ENCODE measurements around the gene ZNF276.
"Not testable (repeated sequence)": the region's sequence is repeated elsewhere in the genome, so short reads cannot be mapped to it uniquely, and the experiment has no call there.

ZNF276 gene

GRCh38 chr16:89695875-89696669 lies 25.3 kb upstream of the ZNF276 start:
- DNase-seq (ENCODE audit: low read depth), result no peak

DNA sequence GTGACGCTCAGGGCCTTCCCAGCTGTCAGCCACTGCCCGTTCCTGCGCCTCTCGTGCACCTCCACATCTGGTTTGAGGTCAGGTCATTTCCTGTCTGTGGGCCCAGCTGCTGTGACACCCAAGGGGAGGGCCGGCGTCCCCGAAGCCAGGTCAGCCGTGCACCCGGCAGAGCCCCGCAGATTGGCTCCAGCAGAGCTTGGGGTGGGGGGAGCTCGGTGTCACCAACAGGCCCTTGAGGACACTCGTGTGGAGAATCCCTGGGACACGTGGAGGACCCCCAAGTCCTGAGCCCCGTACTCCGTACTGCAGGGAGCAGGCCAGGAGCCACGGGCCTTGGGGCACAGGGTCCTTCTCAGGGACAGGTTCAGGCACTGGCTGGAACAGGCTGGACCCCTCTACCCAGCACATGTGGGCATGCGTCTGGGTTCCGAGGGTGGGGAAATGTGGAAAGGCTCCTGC lies 24.6 kb upstream of the ZNF276 start:
- DNase-seq (ENCODE audit: low read depth), result no peak

GRCh38 chr16:89697161-89697615 lies 24.1 kb upstream of the ZNF276 start:
- no peak for DNase-seq (ENCODE audit: low read depth)

- no peak for DNase-seq (ENCODE audit: low read depth)
Measured at GRCh38 chr16:89697616-89698331, 23.6 kb upstream of the ZNF276 start.

DNA sequence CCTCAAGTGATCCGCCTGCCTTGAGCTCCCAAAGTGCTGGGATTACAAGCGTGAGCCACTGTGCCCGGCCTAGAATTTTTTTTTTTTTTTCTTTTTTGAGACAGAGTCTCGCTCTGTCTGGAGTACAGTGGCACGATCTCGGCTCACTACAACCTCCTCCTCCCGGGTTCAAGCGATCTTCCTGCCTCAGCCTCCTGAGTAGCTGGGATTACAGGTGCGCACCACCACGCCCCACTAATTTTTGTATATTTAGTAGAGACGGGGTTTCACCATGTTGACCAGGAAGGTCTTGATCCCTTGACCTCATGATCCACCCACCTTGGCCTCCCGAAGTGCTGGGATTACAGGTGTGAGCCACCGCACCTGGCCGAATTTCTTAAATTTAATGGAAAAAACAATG lies 22.6 kb upstream of the ZNF276 start:
- DNase-seq (ENCODE audit: low read depth), result not testable (repeated sequence)

GRCh38 chr16:89699629-89700099 lies 21.7 kb upstream of the ZNF276 start:
- not testable (repeated sequence) for DNase-seq (ENCODE audit: low read depth)

DNA sequence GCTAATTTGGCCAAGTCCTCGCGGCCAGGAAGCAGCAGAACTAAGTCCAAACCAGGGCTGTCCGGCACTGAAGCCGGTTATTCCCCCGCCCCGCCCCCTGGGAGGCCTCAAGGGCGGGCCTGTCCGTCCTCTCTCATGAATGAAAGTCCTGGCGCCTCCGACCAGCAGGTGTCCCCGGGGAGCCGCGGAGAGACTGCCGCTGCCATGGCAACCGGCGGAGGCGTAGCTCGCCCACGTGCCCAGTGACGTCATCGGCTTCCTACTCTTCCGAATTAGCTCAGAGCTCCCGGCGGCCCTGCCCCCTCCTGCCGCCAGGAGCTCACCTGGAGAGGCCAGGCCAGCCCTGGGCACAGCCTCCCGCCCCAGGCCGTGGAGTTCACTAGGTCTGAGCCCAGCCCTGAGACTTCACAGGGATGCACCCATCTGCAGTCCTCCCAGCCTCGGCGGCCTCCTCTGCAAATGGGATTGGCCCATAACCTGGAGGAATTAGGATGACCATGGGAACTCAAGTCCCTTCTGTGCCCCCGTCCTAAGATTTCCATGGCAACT lies 21.2 kb upstream of the ZNF276 start:
- DNase-seq (ENCODE audit: low read depth), result peak; percentile 96

GRCh38 chr16:89700649-89701424 lies 20.5 kb upstream of the ZNF276 start:
- DNase-seq (ENCODE audit: low read depth), result peak; percentile 50

DNA sequence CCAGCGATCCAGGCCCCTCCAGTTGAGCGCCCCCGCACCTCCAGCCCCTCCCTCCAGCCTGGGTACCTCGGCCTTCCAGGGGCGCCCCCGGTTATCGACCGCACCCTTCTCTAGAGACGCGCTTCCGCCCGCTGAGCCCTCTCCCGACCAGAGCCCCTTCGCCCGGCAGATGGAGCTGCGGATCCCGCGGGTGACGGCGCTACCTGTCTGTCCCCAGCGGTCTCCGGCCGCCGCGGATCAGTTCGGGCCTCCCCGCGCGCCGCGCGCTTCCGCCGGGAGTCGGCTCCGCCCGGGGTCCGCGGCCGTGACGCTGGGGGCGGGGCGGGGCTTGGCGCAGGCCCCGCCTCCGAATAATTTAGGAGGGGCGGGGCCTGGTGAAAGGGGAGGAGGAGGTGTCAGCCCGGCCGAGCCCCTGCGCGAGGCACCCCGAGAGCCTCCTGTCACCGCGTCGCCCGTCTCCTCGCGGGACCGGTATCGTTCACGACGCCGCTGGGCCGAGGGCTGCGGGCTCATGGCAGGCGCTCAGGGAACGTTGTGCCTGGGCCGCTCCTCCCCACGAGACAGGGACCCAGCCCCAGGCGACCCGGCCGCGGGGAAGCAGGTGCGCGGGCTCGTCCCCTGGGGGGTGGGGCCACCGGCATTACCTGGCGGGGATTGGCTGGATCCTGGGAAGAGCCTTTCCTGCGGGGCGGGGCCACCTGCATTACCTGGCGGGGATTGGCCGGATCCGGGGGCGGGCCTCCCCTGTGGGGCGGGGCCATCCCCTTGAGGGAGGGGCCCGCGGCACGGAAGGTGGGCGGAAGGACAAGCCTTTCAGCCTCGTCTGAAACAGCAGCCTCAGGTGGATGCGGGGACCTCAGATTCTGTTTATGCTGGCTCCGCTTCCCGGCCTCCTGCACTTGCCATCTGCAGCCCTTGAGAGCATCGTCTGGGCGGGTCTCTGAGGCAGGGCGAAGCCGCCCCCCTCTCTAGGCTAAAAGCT lies 19.6 kb upstream of the ZNF276 start, which contains the start of gene SPATA2L:
TSS of gene SPATA2L (minus strand) at position 281 of the 982 bp plus-strand sequence. CDS start 473 bp downstream, outside the sequence.
- peak; percentile 97 for DNase-seq (ENCODE audit: low read depth)

- DNase-seq (ENCODE audit: low read depth), result no peak
Measured at GRCh38 chr16:89704281-89704680, 17.1 kb upstream of the ZNF276 start.

DNA sequence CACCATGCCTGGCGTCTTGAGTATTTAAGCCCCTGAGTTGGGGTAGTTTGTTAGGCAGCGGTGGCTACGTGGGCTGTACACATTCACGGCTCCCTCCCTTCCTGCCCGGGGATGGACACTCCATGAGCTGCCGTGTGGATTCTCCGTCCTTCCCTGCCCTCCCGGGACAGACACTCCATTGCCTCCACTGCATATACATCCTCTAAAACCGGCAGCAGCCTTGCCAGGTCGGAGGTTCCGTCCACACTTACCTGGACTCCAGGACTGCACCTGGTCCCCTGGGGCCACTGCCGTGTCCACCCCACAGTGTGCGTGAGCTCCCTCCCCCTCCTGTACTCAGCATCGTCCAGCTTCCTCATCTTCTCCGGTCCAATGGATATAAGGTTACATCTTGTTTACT lies 16.3 kb upstream of the ZNF276 start:
- DNase-seq (ENCODE audit: low read depth), result no peak

- no peak for DNase-seq (ENCODE audit: low read depth)
Measured at GRCh38 chr16:89706518-89707260, 14.6 kb upstream of the ZNF276 start.

DNA sequence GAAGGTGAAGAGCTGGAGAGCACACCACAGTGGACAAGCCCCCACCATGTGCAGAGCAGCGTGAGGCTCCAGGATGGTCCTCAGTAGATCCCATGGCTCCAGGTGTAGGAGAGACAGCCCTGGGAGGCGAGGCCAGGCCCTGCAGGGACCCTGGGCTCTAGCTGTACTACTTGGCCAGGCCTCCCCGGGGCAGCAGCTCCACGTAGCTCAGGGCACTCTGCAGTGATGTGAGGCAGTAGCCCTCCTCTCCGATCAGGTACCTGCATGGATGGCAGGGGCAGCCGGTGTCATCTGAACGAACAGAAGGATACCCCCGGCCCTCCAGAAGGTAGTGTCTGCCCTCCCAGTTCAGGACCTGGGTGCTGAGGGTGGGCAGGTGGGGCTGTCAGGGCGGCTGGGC lies 13.6 kb upstream of the ZNF276 start:
- no peak for DNase-seq (ENCODE audit: low read depth)

DNA sequence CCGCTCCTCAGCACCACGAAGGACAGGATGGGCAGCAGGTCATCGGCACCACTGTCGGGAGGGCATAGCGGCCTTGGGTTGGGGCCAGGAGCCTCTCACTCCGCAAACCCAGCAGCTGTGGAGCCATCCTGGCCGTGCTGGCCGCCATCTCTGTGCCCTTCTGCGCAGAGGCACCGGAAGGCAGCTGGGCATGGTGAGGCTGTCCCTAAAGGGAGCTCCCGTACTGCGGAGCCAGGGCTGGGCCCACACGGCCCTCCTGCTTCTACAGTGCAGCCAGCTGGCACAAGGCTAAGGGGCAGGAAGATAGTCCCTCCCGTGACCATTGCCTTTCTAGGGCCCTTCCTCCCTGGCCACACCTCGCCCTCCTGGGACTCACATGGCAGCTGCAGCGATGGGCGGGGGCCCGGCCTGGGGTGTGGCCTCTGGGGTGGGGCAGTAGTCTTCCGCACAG lies 12.8 kb upstream of the ZNF276 start:
- DNase-seq (ENCODE audit: low read depth), result no peak

GRCh38 chr16:89709166-89709565 lies 12.2 kb upstream of the ZNF276 start:
- DNase-seq (ENCODE audit: low read depth), result no peak

DNA sequence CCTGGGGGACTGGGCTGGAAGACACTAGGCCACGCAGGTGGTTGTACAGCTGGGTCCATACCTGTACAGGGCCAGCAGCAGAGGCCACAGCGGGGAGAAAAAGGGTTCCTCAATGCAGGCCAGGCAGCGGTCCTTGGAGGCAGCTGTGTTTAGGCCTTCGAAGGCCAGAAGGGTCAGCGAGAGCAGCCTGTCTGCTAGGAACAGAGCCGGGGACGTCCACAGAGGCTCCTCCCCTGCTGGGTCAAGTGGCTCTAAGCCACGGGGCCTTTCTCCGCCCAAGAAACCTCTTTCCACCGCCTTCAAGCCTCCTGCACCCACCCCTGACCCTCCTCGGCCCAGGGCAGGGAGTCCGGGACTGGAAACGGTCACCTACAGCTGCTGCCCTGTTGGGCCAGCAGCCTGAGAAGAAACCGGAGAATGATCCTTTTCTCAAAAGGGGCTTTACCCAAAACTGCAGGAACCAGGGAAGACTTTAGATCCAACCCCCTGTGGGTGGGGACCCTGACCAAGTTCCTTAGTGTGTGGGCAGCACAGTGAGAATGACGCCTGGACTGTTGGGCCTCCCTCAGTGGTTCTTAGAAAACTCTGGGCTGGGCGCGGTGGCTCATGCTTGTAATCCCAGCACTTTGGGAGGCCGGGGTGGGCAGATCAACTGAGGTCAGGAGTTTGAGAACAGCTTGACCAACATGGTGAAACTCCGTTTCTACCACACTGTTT lies 11.5 kb upstream of the ZNF276 start:
- DNase-seq (ENCODE audit: low read depth), result no peak

- DNase-seq (ENCODE audit: low read depth), result no peak
Measured at GRCh38 chr16:89710709-89711564, 10.4 kb upstream of the ZNF276 start.
